GM10847 (cell line): ENCODE data around the gene CFD.

ENCODE experiments used
- POLR2A ChIP-seq: IDR thresholded peaks from 2 replicates; pipeline ENCODE4 v1.6.1; 2011; ENCODE audit not compliant: insufficient read length; ENCODE audit errors: extremely low read depth

Gene CFD

GRCh38 chr19:872266-872951 is 12.9 kb downstream of the CFD start:
- no peak for TF ChIP-seq POLR2A

- TF ChIP-seq POLR2A, result no peak
These were observed 13.6 kb downstream of the CFD start for GRCh38 chr19:873084-873483.

GRCh38 chr19:873561-874041 is 14.1 kb downstream of the CFD start:
- TF ChIP-seq POLR2A, result no peak

- no peak for TF ChIP-seq POLR2A
These were observed 15.9 kb downstream of the CFD start for GRCh38 chr19:875265-875879.

GRCh38 chr19:876089-876488 is 16.6 kb downstream of the CFD start:
- no peak for TF ChIP-seq POLR2A

- TF ChIP-seq POLR2A, result no peak
These were observed 17.4 kb downstream of the CFD start for GRCh38 chr19:876780-877314.

- no peak for TF ChIP-seq POLR2A
These were observed 20.4 kb downstream of the CFD start for GRCh38 chr19:879711-880438.

GRCh38 chr19:881385-882071 is 22.1 kb downstream of the CFD start:
- TF ChIP-seq POLR2A, result no peak

- TF ChIP-seq POLR2A, result no peak
These were observed 23.5 kb downstream of the CFD start for GRCh38 chr19:882871-883497.

- TF ChIP-seq POLR2A, result no peak
These were observed 24.3 kb downstream of the CFD start for GRCh38 chr19:883661-884211.

GRCh38 chr19:884420-885211 is 25.2 kb downstream of the CFD start:
- no peak for TF ChIP-seq POLR2A

- TF ChIP-seq POLR2A, result no peak
These were observed 26.2 kb downstream of the CFD start for GRCh38 chr19:885536-886224.

- no peak for TF ChIP-seq POLR2A
These were observed 27.6 kb downstream of the CFD start for GRCh38 chr19:887072-887471.
